Occipital lobe (tissue), 2 donors: ENCODE data around the gene ACOT8. TPM values are rescaled to one million over a fixed set of nuclear protein-coding genes. Genes with fewer than 3 reads are reported as not detected.
"Not testable (repeated sequence)": the region's sequence is repeated elsewhere in the genome, so short reads cannot be mapped to it uniquely, and the experiment has no call there.

Experiments
- DNase-seq: peaks from one replicate; lab custom pipeline; 2025; lab: John Stamatoyannopoulos, UW
- total RNA-seq: library from RNA; depleted of rRNA; stranded (reverse); fragments of >200 nt; gene quantifications from one replicate; pipeline ENCODE4 v1.2.3, GENCODE V29; 2014

Gene ACOT8
- total RNA-seq, 1 donor from 2014 or later, result 21.5 TPM

DNA sequence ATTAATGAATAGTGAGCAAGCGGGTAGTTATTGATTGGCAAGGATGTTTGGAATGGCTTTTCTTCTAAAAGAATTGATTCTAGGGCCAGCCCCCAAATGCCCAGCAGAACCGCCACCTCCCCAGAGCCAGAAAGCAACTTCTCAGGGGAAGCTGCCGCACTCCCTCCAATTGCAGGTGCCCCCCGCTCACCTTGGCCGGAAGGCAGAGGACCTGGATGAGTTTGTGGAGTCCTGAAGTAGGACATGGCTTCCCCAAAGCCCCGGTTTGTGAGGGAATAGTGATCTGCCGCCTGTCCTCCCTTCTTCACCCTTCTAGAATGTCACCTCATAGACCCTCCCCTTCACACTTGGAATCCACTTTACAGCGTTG, 30.1 kb upstream of the ACOT8 start, which contains the start of gene SPATA25:
TSS of gene SPATA25 (minus strand) at position 277 of the 370 bp plus-strand sequence. CDS start at position 245, 32 bp downstream.
- DNase-seq, result no peak

DNA sequence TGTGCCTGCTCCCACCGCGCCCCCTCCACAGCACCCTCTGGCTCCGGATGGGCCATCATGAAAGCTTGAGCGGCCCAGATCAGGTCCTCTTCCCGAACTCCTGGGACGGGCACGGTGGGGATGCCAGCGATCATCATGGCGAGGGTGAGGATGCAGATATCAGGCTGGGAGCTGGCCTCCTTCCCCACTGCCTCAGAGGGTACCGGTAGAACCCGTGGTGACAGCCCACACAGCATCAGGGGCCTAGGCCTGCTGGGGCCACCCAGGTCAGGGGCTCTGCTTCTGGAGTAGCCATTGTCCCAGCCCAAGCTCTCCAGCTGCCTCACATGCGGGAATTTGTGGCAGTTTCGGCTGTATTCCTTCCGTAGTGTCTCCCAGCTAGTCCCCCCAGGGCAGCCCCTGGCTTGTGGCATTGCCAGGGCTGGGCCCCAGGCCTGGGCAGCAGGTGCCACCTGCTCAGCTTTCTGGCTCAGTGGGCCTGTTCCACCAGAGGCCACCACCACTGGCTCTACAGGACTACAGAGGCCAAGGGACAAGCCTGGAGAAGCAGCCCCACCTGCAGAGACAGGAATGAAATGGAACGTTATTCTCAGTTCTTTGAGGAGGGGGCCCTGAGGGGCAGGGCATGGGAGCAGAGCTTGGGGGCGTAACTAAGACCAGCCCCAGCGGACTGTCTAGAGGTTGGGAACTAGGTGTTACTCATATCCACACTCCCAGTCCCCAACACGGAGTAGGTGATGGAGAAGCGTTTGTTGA, 29.6 kb upstream of the ACOT8 start:
- no peak for DNase-seq

DNA sequence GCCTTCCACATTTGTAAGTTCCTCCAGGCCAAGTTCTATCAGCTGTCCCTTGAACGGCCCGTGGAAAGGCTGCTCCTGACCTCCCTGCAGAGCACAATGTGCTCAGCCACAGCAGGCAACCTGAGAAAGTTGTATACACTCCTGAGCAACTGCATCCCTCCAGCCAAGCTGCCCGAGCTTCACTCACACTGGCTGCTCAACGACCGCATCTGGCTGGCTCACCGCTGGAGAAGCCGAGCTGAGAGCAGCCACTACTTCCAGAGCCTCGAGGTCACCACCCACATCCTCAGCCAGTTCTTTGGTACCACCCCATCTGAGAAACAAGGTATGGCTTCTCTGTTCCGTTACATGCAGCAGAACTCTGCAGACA, 25.9 kb upstream of the ACOT8 start:
- no peak for DNase-seq

DNA sequence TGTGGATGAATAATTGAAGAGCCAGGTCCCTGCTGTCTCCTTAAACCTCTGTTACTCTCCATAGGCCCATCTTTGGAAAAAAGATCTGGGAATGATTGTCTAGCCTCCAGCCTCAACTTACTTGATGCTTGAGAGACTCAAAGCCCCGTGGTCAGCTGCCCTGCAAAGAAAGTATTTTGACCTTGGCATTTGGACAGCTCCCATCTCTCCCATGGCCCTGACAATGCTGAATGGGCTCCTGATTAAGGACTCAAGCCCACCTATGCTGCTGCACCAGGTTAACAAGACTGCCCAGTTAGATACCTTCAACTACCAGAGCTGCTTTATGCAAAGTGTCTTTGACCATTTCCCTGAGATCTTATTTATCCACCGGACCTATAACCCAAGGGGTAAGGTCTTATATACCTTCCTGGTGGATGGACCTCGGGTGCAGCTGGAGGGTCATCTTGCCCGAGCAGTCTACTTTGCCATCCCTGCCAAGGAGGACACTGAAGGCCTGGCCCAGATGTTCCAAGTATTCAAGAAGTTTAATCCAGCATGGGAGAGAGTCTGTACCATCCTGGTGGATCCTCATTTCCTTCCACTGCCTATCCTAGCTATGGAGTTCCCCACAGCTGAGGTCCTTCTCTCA, 25.4 kb upstream of the ACOT8 start:
- no peak for DNase-seq

DNA sequence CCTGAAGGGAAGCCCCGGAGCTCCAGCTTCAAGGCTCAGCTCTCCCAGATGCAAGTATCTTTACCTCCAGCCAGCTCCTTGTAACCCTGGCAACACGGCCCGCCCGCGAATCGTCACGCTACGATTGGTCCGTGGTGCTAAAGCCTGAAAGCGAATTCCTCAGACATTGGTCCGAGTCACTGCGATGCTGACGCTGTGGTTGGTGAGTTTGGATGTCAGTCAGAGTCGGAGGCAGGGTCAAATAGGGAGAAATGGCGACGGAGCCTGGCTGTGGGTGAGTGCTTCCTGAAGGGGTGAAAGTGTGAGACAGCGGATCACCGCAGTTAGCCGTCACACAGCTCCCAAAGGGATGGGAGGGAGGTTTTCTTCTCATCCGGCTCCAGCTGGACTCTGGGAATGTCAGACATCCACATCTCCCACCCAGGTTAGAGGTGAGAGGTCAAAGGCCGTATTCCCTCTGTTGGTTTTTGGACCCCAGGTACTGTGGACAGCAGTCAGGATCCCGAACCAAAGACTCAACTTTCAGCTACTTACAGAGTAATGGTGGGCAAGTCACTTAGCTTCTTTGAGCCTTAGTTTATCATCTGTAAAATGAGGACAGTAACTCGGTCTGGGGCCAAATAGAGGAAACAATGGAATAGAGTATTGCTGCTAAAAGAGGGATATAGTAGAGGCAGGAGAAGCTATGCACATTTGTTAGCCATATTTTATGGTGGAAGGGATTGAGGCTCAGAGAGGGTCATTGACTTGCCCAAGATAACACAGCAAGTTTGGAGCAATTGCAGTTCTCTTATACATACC, 24.0 kb upstream of the ACOT8 start, which contains the start of gene ZSWIM1:
TSS of gene ZSWIM1 (plus strand) at position 240 of the 801 bp plus-strand sequence. CDS start 1,366 bp downstream, outside the sequence.
- DNase-seq, result peak; percentile 98

DNA sequence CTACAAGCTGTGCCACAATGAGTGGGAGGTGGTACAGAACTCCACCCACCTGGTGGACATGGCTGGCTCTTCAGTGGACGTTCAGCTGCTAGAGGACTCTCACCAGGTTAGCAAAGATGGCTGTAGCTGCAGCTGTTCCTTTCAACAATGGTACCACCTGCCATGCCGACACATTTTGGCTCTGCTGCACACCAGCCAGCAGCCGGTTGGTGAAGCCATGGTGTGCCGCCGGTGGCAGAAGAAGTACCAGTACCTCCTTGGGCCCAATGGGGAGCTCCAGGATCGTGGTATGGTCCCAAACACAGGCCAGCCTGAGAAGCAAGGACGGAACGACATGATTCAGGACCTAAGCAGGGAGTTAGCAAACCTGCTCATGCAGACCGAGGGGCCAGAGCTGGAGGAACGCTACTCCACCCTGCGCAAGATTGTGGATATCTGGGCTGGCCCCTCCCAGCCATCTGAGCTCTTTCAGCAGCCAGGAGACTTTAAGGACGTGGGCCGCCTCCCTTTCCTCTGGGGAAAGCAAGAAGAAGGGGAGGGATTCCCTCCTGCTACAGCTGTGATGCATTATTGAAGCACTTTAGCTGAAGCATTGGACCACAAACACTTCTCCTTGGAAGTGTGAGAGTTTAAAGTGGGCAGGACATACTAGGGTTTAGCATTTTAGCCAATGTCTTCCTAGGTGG, 21.0 kb upstream of the ACOT8 start:
- DNase-seq, result no peak

DNA sequence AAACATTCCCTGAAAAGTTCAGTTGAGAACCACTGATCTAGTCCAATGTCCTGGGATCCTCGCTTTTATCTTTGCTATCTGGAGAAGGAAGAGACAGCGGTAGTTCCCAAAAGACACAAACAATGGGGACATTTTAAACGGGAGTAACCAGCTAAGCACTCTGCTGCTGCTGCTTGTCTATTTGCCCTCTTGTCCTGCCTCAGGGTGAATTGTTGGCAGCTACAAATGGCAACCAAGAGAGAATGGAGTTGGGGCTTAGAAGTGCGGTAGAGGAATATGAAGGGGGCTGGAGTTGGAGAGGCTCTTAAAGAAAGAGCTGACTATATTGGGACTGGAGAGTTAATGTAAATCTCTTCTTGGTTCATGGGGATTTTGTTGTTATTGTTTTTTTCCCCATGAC, 17.4 kb upstream of the ACOT8 start:
- no peak for DNase-seq

DNA sequence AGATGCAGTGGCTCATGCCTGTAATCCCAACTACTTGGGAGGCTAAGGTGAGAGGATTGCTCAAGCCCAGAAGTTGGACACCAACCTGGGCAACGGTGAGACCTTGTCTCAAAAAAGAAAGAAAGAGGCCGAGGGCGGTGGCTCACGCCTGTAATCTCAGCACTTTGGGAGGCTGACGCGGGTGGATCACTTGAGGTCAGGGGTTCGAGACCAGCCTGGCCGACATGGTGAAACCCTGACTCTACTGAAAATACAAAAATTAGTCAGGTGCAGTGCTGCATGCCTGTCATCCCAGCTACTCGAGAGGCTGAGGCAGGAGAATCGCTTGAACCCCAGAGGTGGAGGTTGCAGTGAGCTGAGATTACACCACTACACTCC, 16.9 kb upstream of the ACOT8 start:
- not testable (repeated sequence) for DNase-seq

DNA sequence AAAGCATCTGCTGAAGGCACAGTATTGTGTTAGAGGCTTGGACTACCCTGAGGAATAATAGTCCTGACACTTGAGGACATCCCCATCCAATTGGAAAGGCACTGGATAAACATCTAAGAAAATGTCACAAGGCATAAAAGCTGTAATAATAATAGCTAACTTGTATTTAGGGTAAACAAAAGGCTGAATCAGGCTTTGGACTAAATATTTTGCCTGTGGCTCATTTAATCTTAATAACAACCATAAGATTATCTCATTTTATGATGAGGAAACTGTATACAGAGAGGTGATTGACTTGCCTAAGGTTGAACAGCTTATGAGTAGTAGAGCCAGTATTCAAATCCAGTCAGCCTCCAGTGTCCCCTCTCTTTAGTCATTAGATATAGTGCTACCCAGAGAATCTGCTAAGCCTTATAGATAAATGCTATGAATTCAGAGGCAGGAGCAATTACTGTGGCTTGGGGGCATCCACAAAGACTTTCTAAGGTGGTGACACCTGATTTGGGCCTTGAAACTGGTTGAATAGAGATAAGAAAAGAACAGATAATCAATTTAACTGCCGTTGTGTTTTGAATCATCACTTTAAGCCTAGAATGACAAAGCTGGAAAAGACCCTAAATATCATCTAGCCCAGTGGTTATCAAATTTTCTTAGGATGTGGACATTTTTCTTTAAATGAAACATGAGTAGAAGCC, 16.4 kb upstream of the ACOT8 start:
- DNase-seq, result no peak

DNA sequence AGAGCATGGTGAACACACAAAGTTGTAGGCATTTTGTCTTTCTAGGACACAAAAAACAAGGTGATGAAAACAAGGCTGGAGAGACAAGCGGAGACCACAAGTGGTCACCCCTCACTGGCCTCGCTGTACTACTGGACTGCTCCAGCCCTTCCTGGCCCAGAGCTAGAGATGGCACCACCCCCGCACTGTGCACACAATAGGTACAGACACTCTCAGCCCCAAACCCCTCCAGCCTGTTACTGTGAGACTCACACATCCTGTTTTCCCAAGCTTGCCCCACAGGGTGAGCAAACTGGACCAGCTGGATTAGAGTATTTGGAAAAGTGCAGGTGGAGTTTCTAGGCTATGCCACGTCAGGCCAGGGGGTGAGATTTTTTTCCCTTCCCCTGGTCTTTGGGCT, 15.4 kb upstream of the ACOT8 start:
- DNase-seq, result no peak

DNA sequence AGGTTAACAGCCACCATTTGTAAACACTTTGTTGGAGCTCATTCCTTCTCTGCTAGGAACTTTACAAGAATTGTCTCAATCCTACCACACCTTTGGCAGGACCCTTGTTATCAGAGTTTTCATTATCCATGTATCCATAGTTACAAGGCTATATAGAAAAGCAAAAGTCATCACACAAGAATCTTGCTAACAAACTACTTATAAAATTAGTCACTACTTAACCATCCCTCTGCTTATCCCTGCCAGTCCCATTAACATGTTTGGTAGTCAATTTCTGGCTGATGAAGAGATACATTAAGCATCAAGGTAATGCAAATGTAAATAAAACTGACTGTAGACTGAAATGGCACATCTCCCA, 10.6 kb upstream of the ACOT8 start:
- no peak for DNase-seq

DNA sequence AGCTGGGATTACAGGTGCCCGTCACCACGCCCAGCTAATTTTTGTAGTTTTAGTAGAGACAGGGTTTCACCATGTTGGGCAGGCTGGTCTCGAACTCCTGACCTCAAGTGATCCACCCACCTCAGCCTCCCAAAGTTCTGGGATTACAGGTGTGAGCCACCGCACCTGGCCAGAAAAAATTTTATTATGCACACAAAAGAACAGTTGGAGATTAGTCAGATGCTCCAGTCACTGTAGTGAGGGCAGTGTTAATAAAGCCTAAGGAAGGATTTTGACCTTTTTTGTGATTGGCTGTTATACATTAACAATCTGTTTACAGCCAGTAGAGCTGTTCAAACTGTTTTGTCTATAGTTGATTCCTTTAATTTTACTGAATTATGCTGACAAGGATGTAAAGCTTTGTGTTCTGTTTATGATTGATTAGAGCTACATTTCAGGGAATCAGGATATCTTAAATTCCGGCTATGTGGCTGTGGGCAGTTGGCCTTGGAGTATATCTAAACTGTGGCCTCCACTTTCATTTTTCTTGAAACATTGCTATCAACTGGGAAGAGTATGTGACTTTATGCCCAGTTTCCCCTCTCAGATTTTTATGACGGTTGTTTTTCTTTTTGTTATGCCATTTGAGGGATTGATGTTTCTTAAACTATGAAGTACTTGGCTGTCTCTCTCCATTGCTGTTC, 10.1 kb upstream of the ACOT8 start:
- DNase-seq, result no peak

DNA sequence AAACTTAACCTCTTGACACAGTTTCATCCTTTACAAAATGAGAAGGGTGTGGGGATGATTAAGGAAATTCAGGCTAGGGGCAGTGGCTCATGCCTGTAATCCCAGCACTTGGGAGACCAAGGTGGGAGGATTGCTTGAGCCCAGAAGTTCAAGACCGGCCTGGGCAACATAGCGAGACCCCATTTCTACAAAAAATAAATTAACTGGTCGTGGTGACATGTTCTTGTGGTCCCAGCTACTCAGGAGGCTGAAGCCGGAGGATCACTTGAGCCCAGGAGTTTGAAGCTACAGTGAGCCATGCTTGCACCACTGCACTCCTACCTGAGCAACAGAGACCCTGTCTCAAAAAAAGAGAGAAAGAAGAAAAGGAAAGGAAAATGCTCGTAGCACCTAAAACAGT, 9.3 kb upstream of the ACOT8 start:
- DNase-seq, result no peak

DNA sequence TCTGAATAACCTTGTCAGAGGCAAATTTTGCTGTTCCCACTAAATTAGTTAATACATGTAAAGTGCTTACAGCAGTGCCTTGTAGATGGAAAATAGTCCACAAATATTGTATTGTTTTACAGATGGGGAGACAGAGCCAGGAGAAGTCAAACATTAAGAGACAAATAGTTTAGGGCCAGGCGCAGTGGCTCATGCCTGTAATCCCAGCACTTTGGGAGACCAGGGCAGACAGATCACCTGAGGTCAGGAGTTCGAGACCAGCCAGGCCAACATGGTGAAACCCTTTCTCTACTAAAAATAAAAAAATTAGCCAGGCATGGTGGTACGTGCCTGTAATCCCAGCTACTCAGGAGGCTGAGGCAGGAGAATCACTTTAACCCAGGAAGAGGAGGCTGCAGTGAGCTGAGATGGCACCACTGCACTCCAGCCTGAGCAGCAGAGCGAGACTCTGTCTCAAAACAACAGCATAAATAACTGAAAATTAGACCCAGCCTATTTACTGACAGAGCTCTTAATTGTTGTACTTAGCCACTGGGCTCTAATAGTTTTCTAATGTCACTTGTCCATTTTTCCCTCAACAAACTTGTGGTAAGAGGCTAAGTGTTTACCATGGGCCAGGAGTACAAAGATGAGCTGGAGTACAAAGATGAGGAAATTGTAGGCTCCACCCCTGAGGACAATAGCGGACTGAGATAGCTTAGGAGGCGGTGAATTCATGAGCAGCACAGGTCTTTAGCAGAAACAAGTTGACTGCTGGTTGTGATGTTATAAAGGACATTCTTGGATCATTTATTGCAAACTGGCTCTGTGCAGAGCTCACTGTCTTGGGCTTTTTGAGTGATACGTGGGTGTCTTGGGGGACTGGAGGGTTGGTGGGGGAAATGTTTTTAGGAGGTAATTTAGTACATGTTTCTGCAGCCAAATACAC, 6.6 kb upstream of the ACOT8 start:
- no peak for DNase-seq

DNA sequence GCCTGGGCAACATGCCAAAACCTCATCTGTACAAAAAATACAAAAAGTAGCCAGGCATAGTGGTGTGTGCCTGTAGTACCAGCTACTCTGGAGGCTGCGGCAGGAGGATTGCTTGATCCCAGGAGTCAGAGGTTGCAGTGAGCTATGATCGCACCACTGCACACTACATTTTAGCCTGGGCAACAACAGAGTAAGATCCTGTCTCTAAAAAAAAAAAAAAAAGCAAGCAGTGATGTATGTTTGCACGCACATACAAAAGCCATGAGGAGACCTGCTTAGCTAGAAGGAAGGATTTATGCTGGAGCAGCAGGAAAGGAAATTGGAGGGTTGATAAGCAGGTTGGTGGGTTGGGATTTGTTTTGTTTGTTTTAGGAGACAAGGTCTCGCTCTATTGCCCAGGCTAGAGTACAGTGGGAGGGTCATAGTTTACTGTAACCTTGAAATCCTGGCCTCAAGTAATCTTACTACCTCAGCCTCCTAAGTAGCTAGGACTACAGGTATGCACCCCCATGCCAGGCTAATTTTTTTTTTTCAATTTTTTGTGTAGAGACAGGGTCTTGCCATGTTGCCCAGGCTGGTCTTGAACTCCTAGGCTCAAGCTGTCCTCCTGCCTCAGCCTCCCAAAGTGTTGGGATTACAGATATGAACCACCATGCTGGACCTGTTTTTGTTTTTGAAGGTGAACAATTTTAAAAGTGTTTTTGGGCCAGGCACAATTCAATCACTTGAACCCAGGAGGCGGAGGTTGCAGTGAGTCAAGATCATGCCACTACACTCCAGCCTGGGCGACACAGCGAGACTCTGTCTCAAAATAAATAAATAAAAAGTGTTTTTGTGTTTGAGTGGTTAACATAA, 4.3 kb upstream of the ACOT8 start:
- no peak for DNase-seq

DNA sequence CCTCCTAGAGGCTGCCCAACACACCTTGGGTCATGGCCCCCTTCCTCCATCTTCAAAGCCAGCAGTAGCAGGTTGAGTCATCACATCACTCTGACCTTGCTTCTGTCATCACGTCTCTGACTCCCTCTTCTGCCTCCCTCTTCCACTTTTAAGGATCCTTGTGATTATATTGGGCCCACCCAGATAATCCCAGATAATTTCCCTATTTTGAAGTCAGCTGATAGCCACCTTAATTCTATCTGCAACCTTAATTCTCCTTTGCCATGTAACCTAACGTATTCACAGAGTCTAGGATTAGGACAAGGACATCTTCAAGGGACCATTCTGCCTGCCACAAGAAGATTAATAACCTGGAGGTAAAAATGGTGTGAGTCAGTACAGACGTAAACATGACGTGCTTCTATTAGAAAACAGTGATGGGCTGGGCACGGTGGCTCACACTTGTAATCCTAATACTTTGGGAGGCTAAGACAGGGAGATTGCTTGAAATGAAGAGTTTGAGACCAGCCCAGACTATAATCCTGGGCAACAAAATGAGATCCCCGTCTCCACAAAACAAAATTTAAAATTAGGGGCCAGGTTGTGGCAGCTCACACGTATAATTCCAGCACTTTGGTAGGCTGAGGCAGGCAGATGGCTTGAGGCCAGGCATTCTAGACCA, 3.5 kb upstream of the ACOT8 start:
- no peak for DNase-seq

DNA sequence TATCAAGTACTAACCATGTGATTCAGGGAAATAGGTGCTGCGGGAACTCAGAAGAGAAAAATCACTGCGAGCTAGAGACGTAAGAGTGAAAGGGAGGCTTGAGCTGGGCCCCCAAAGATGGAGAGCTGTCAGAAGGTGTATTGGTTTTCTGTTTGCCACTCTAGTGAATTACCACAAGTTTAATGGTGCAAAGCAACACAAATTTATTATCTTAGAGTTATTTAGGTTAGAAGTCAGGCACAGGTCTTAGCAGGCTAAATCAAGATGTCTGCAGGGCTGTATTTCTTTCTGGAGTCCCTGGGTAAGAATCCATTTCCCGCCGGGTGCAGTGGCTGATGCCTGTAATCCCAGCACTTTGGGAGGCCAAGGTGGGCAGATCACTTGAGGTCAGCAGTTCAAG, 2.7 kb upstream of the ACOT8 start:
- DNase-seq, result no peak

DNA sequence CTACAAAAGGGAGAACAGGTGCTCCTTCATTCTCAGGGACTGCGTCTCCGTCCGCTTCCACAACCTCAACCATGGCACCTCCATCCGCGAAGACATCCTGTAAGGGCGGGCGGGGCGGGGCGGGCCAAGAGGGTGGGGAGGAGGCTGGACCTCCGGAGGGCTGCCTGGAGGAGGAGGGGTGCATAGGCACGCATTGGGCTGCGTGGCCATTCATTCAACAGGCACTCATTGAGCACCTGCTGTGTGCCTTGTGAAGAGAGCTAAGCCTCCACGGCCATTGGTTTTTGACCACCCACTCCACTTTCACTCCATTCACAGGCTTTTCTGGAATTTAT, 657 bp upstream of the ACOT8 start:
- no peak for DNase-seq
